GM19099 (cell line): ENCODE measurements around the gene EPHB1.

Experiments used
- POLR2A ChIP-seq: IDR thresholded peaks from 3 replicates; pipeline ENCODE4 v1.6.1; 2011; ENCODE audit warnings: low read depth; ENCODE audit not compliant: insufficient read length; ENCODE audit errors: extremely low read depth

Gene EPHB1

GRCh38 chr3:135168822-135169221 lies 373.8 kb downstream of the EPHB1 start:
- no peak for TF ChIP-seq POLR2A

DNA sequence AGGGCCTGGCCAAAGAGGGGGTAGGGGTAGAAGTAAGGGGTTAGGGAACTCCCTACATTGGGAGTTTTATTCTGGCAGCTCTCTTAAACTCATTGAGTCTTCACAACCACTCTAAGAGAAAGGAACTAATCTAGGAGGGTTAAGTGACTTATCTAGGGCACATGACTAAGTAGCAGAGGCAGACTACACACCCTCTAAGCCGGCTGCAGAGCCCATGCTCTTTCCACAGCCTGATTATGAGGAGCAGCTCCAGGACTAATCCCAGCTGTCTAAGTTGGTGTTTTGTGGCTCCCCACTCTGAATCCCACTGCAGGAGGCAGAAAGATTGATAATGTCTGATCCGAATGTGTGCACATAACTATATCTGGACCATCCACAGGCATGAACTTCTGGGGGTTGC lies 374.6 kb downstream of the EPHB1 start:
- TF ChIP-seq POLR2A = no peak

GRCh38 chr3:135170732-135171131 lies 375.7 kb downstream of the EPHB1 start:
- TF ChIP-seq POLR2A = no peak

- TF ChIP-seq POLR2A = no peak
These were observed 377.3 kb downstream of the EPHB1 start for GRCh38 chr3:135172191-135172869.

DNA sequence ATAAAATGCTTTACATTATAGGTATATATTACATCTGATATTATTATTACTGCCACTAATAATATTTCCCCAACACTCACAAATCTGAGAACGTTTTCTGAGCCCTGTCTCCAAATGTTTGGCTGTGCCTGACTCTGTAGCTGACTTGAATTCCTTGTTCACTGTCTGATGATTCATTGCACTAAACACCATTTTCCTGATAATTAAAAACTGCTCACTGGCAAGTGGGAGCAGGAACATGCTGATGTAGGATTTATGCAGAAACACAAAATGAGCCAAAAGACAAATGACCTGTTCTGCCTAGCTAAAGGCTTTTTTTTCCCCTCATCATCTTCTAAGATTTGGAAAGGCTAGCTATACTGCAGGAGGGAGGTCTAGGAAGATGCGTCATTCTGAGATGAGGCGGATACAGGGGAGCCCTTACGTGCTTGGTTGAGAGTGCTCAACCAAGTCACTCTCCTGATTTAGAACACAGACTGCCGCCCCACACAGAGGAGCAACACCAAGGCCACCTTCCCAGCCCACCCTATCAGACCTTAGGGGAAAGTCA lies 380.7 kb downstream of the EPHB1 start:
- no peak for TF ChIP-seq POLR2A

DNA sequence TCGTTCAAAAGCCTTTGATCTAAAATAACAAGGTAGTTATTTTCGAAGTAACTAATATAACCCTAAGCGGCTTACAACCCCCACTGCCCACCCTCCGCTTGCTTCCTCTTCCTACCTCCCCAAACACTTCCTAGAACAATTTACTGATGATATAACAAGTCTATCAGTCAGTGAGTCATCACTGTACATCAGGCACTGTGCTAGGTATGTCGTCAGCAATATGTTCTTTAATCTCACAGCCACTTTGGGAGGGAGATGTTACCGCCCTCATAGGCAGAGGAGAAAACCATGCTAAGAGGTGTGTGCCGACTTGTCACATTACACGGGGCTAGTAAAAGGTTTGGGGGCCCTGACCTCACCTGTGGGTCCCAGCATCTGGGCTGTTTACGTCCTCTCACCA lies 381.8 kb downstream of the EPHB1 start:
- no peak for TF ChIP-seq POLR2A

GRCh38 chr3:135178566-135178965 lies 383.5 kb downstream of the EPHB1 start:
- no peak for TF ChIP-seq POLR2A

- no peak for TF ChIP-seq POLR2A
These were observed 386.3 kb downstream of the EPHB1 start for GRCh38 chr3:135181408-135181807.

- no peak for TF ChIP-seq POLR2A
These were observed 387.4 kb downstream of the EPHB1 start for GRCh38 chr3:135182364-135182998.

DNA sequence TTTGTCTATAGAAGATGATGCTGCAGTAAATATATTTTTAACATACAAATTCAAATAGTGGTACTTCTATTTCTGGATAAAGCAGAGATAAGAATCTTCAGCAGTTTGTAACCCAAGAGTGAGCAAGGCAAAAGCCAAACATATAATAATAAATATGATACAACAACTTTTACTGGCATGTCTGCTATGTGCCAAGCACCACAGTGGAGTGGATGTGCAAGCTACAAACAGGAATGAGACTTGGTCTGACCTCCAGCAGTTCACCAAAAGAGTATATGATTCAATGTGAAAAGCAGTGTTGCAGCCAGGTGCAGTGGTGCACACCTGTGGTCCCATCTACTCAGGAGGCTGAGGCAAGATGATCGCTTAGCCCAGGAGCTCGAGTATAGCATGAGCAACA lies 395.6 kb downstream of the EPHB1 start:
- TF ChIP-seq POLR2A = no peak

DNA sequence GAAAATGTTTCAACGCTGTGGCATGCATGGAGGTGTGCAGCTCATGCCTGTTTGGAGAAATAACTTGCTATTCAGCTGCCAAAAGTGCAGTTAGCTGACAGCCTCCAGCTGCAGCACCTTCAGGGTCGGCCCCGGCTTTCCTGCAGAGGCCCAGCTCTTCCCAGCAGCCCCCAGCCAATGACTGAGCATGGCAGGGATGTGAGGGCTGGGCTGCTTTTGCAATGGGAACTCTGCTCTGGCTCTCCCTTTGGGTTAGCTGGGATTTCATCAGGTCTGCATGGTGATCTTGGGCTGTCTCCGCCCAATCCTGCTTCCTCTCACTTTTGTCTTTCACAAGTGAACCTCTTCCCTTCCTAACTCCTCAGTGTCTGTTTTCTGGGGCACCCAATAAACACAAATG lies 396.6 kb downstream of the EPHB1 start:
- no peak for TF ChIP-seq POLR2A

DNA sequence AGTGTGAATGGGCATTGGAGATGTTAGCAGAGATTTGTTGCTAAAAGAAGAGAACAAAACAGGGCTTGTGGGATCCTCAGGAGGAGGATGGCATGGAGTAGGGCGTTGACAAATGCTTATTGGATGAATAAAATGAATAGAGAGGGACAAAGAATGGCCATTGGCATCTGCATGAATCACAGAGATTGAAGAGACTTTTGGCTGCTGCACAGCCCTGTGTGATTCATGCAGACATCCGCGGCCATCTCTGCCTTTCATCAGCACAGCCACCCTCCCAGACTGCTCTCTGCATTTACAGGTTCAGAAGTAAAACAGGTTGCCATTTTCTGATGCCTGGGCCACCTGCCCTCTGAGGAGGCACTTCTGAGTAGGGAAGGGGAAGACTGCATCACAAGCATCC lies 397.9 kb downstream of the EPHB1 start:
- TF ChIP-seq POLR2A = no peak

- TF ChIP-seq POLR2A = no peak
These were observed 402.2 kb downstream of the EPHB1 start for GRCh38 chr3:135197246-135197645.

DNA sequence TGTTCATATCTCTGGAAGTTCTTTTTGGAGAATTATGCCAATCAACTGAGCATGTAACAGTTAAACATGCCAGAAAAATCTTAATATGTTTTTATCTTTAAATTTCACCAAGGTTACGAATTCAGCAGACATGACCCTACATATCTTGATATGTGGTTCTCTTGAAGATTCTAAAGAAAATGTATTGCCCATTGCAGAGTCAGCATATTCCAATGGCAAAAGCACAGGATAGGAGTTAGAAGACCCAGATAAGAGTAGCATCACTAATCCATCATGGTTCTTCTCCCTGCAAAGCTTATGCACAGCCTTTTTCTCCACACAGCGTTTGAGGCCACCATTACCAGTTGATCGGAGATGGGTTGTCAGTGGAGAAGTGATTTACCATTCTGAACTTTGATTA lies 402.8 kb downstream of the EPHB1 start:
- no peak for TF ChIP-seq POLR2A

DNA sequence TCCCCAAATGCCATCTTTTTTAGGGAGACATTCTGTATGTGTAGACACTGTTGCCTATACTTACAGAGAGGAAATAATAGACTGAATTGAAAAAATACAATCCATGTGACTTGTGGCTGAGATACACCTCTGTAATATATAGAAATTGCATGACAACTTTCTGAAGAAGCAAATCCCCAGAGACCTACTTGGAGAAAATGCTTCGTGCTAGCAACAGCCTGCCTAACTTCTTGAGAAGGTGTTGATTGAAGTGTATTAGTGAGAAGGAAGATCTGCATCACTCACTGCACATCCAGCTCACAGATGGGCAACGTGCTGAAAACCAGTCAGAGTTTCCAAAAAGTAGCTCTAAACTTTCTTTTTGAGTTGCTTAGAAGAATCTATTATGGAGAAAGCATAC lies 404.1 kb downstream of the EPHB1 start:
- TF ChIP-seq POLR2A = no peak

GRCh38 chr3:135203026-135203425 lies 408.0 kb downstream of the EPHB1 start:
- no peak for TF ChIP-seq POLR2A

DNA sequence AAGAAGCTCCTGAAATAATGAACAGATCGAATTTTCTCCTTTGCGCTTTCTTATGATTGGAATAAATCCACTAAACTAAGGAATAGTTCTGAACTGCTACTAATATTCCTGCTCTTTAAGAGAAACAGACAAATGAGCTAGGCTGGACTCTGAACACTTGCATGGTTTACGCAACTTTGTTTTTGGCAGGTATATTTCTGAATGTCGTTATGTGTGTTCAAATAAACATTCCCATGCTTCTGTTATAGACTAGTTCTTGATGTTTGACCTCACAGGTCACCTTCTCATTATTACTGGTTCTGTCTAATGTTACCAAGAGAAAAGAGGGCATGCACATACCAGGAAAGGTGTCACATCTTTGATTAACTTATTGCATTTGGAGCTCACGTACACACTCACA lies 418.2 kb downstream of the EPHB1 start:
- no peak for TF ChIP-seq POLR2A

GRCh38 chr3:135213822-135214221 lies 418.8 kb downstream of the EPHB1 start:
- TF ChIP-seq POLR2A = no peak
